HG03103 (cell line): Measurements from ENCODE around the gene KANSL1.
"Not testable (repeated sequence)": the region's sequence is repeated elsewhere in the genome, so short reads cannot be mapped to it uniquely, and the experiment has no call there.

Source experiments
- ATAC-seq: cut with Tn5 transposase; IDR thresholded peaks from one replicate; pipeline ENCODE4 v1.9.1; 2021; ENCODE audit warnings: low read depth; ENCODE audit not compliant: unreplicated experiment

Gene KANSL1

GRCh38 chr17:46027048-46027975 is 165.9 kb downstream of the KANSL1 start:
- no peak for ATAC-seq

- no peak for ATAC-seq
Observed at GRCh38 chr17:46026166-46027047, 166.8 kb downstream of the KANSL1 start.

DNA sequence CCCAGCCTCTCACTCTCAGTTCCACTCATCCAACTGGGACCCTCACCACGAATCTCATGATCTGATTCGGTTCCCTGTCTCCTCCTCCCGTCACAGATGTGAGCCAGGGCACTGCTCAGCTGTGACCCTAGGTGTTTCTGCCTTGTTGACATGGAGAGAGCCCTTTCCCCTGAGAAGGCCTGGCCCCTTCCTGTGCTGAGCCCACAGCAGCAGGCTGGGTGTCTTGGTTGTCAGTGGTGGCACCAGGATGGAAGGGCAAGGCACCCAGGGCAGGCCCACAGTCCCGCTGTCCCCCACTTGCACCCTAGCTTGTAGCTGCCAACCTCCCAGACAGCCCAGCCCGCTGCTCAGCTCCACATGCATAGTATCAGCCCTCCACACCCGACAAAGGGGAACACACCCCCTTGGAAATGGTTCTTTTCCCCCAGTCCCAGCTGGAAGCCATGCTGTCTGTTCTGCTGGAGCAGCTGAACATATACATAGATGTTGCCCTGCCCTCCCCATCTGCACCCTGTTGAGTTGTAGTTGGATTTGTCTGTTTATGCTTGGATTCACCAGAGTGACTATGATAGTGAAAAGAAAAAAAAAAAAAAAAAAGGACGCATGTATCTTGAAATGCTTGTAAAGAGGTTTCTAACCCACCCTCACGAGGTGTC is 167.6 kb downstream of the KANSL1 start:
- no peak for ATAC-seq

DNA sequence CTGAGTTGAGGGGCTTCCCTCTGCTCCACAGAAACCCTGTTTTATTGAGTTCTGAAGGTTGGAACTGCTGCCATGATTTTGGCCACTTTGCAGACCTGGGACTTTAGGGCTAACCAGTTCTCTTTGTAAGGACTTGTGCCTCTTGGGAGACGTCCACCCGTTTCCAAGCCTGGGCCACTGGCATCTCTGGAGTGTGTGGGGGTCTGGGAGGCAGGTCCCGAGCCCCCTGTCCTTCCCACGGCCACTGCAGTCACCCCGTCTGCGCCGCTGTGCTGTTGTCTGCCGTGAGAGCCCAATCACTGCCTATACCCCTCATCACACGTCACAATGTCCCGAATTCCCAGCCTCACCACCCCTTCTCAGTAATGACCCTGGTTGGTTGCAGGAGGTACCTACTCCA is 168.2 kb downstream of the KANSL1 start:
- ATAC-seq, result no peak

- no peak for ATAC-seq
Observed at GRCh38 chr17:46024590-46024989, 168.6 kb downstream of the KANSL1 start.

GRCh38 chr17:46023783-46024388 is 169.3 kb downstream of the KANSL1 start:
- ATAC-seq, result no peak

- ATAC-seq, result not testable (repeated sequence)
Observed at GRCh38 chr17:46023366-46023765, 169.9 kb downstream of the KANSL1 start.

DNA sequence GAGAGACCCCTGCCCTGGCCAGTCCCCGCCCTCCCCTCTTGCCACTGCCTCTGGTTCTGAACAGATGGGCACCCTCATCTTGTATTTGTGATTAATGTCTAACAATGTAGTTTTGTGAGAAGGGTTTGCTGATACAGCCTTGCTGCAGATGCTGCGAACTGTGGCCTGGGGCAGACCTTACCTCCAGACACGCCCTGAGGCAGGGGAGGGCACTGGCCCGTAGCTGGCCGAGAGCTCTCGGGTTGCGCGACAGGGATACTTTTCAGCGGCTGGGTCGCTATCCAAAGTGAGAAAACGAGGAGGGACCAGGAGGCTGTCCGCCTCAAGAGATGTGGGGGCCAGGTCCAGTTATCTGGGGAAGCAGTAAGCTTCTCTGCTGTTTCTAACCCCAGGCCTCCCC is 172.2 kb downstream of the KANSL1 start:
- no peak for ATAC-seq

GRCh38 chr17:46020023-46020761 is 173.0 kb downstream of the KANSL1 start:
- ATAC-seq, result no peak

DNA sequence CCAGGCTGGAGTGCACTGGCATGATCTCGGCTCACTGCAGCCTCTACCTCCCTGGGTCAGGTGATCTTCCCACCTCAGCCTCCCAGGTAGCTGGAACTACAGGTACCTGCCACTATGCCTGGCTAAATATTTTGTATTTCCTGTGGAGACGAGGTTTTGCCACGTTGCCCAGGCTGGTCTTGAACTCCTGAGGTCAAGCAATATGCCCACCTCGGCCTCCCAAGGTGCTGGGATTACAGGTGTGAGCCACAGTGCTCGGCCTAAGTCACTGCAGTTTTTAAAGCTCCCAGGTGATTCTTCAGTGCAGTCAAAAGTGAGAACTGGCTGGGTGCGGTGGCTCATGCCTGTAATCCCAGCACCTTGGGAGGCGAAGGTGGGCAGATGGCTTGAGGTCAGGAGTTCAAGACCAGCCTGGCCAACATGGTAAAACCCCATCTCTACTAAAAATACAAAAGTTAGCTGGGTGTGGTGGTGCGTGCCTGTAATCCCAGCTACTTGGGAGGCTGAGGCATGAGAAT is 173.8 kb downstream of the KANSL1 start:
- not testable (repeated sequence) for ATAC-seq

DNA sequence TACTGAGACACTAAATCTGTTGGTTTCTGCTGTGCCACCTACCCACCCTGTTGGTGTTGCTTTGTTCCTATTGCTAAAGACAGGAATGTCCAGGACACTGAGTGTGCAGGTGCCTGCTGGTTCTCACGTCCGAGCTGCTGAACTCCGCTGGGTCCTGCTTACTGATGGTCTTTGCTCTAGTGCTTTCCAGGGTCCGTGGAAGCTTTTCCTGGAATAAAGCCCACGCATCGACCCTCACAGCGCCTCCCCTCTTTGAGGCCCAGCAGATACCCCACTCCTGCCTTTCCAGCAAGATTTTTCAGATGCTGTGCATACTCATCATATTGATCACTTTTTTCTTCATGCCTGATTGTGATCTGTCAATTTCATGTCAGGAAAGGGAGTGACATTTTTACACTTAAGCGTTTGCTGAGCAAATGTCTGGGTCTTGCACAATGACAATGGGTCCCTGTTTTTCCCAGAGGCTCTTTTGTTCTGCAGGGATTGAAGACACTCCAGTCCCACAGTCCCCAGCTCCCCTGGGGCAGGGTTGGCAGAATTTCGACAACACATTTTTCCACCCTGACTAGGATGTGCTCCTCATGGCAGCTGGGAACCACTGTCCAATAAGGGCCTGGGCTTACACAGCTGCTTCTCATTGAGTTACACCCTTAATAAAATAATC is 179.6 kb downstream of the KANSL1 start:
- no peak for ATAC-seq

DNA sequence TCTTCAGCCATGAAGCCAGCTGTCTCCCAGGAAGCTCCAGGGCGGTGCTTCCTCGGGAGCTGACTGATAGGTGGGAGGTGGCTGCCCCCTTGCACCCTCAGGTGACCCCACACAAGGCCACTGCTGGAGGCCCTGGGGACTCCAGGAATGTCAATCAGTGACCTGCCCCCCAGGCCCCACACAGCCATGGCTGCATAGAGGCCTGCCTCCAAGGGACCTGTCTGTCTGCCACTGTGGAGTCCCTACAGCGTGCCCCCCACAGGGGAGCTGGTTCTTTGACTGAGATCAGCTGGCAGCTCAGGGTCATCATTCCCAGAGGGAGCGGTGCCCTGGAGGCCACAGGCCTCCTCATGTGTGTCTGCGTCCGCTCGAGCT is 180.1 kb downstream of the KANSL1 start:
- ATAC-seq, result no peak

GRCh38 chr17:46012506-46013079 is 180.6 kb downstream of the KANSL1 start:
- no peak for ATAC-seq

DNA sequence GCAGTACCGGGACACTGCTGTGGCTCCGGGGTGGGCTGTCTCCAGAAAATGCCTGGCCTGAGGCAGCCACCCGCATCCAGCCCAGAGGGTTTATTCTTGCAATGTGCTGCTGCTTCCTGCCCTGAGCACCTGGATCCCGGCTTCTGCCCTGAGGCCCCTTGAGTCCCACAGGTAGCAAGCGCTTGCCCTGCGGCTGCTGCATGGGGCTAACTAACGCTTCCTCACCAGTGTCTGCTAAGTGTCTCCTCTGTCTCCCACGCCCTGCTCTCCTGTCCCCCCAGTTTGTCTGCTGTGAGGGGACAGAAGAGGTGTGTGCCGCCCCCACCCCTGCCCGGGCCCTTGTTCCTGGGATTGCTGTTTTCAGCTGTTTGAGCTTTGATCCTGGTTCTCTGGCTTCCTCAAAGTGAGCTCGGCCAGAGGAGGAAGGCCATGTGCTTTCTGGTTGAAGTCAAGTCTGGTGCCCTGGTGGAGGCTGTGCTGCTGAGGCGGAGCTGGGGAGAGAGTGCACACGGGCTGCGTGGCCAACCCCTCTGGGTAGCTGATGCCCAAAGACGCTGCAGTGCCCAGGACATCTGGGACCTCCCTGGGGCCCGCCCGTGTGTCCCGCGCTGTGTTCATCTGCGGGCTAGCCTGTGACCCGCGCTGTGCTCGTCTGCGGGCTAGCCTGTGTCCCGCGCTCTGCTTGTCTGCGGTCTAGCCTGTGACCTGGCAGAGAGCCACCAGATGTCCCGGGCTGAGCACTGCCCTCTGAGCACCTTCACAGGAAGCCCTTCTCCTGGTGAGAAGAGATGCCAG is 181.3 kb downstream of the KANSL1 start:
- no peak for ATAC-seq

DNA sequence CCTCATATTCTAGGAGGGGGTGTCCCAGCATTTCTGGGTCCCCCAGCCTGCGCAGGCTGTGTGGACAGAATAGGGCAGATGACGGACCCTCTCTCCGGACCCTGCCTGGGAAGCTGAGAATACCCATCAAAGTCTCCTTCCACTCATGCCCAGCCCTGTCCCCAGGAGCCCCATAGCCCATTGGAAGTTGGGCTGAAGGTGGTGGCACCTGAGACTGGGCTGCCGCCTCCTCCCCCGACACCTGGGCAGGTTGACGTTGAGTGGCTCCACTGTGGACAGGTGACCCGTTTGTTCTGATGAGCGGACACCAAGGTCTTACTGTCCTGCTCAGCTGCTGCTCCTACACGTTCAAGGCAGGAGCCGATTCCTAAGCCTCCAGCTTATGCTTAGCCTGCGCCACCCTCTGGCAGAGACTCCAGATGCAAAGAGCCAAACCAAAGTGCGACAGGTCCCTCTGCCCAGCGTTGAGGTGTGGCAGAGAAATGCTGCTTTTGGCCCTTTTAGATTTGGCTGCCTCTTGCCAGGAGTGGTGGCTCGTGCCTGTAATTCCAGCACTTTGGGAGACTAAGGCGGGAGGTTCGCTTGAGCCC is 182.5 kb downstream of the KANSL1 start:
- ATAC-seq, result no peak

DNA sequence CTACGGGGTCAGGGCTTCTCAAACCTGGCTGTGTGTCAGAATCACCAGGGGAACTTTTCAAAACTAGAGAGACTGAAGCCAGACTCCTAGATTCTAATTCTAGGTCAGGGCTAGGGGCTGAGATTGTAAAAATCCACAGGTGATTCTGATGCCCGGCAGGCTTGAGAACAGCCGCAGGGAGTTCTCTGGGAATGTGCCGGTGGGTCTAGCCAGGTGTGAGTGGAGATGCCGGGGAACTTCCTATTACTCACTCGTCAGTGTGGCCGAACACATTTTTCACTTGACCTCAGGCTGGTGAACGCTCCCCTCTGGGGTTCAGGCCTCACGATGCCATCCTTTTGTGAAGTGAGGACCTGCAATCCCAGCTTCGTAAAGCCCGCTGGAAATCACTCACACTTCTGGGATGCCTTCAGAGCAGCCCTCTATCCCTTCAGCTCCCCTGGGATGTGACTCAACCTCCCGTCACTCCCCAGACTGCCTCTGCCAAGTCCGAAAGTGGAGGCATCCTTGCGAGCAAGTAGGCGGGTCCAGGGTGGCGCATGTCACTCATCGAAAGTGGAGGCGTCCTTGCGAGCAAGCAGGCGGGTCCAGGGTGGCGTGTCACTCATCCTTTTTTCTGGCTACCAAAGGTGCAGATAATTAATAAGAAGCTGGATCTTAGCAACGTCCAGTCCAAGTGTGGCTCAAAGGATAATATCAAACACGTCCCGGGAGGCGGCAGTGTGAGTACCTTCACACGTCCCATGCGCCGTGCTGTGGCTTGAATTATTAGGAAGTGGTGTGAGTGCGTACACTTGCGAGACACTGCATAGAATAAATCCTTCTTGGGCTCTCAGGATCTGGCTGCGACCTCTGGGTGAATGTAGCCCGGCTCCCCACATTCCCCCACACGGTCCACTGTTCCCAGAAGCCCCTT is 183.3 kb downstream of the KANSL1 start:
- no peak for ATAC-seq

DNA sequence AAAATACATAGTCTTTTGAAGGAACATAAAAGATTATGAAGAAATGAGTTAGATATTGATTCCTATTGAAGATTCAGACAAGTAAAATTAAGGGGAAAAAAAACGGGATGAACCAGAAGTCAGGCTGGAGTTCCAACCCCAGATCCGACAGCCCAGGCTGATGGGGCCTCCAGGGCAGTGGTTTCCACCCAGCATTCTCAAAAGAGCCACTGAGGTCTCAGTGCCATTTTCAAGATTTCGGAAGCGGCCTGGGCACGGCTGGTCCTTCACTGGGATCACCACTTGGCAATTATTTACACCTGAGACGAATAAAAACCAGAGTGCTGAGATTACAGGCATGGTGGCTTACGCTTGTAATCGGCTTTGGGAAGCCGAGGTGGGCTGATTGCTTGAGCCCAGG is 184.6 kb downstream of the KANSL1 start:
- ATAC-seq, result no peak
